ENCODE data around the gene GSTM5. TPM values are rescaled to one million over a fixed set of nuclear protein-coding genes. Genes with fewer than 3 reads are reported as not detected.
"Not testable (repeated sequence)": the region's sequence is repeated elsewhere in the genome, so short reads cannot be mapped to it uniquely, and the experiment has no call there.

GSTM5 gene
- total RNA-seq (ENCODE audit: unreplicated experiment) = 27.9 TPM
- long read RNA-seq, partial matches to known transcripts = 2 of 20 reads
- long read RNA-seq, other reads (novel, unspliced or antisense) = 14 of 20 reads

- not testable (repeated sequence) for H3K27me3 Mint-ChIP-seq (ENCODE audit: unreplicated experiment); H3K27ac Mint-ChIP-seq (ENCODE audit: unreplicated experiment); DNase-seq (ENCODE audit: low spot score); H3K4me1 Mint-ChIP-seq (ENCODE audit: unreplicated experiment); H3K9me3 Mint-ChIP-seq (ENCODE audit: unreplicated experiment); H3K4me3 Mint-ChIP-seq (ENCODE audit: unreplicated experiment)
- peaks cover 11% of the 10 kb centered on the region for H3K36me3 Mint-ChIP-seq (ENCODE audit: low read depth, unreplicated experiment)
Observed at GRCh38 chr1:109711593-109712320, at the start of gene GSTM5. GSTM5 (plus strand) TSS chr1:109712251; CDS start chr1:109712313, 62 bp downstream.

DNA sequence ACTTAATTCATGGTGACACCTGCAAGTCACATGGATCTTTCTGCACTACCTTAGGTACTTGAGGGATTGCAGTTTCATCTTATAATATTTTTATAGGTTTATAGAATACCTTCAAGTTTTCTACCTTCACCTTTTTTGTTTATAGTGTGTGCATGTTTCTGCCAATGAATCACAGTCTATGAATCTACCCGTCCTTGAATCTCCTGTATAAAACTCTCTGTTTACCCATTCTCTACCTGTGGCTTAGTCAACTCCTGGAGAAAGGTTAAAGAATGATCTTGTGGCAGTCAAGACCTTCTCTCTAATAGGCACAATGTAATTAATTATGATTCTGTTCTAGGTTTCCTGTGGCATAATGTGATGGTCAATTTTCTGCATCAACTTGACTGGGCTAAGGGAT is 47.4 kb upstream of the GSTM5 start:
- no peak for DNase-seq (ENCODE audit: low spot score)
- no peak overlapping the region for H3K4me3 Mint-ChIP-seq (ENCODE audit: unreplicated experiment)
- no peak for TF ChIP-seq CTCF (IDR thresholded peaks at IDR 0.05; ENCODE audit: unreplicated experiment)
- H3K9me3 Mint-ChIP-seq (ENCODE audit: unreplicated experiment) = no peaks in the 10 kb centered on the region
- peaks cover 2% of the 10 kb centered on the region for H3K27me3 Mint-ChIP-seq (ENCODE audit: unreplicated experiment)
- no peak overlapping the region for H3K27ac Mint-ChIP-seq (ENCODE audit: unreplicated experiment)
- peaks cover 6% of the 10 kb centered on the region for H3K4me1 Mint-ChIP-seq (ENCODE audit: unreplicated experiment)
- H3K36me3 Mint-ChIP-seq (ENCODE audit: low read depth, unreplicated experiment) = no peaks in the 10 kb centered on the region

DNA sequence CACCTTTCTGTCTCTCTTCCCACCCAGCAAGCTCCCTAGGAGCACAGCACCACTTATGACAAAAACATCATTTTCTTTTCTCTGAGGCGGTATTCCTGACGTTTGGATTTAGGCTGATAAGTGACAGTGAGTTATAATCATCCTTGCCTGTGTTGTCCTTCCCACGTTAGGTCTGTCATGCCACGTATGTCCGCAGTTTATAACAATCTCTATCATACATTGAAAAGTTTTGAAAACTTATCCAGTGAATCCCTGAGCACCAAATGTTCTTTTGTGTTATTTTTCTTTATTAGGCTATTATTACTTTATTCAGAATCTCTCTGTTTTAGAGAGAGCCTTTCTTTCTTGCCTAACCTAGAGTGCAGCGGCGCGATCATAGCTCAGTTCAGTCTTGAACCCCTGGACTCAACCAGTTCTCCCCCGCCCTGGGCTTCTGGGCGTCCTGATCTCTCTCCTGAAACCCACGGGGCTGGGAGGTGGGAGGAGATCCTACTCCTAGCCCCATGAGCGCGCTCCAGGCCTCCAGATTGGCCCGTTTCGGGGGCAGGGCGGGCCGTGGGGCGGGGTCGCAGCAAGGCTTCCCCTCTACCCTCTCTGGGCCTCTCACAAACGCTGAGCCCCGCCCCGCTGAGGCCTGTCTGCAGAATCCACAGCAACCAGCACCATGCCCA is 44.5 kb upstream of the GSTM5 start, which contains the start of gene GSTM2:
GSTM2 (plus strand) TSS at position 606 of the 671 bp plus-strand sequence; CDS start at position 665, 59 bp downstream.
- Mint-ChIP-seq H3K27me3 (ENCODE audit: unreplicated experiment) (no peaks in the 10 kb centered on the region), H3K4me1 (ENCODE audit: unreplicated experiment) (peaks cover 6% of the 10 kb centered on the region), H3K36me3 (ENCODE audit: low read depth, unreplicated experiment) (peaks cover 7% of the 10 kb centered on the region), H3K27ac (ENCODE audit: unreplicated experiment) (no peak within 1 kb of the TSS), H3K4me3 (ENCODE audit: unreplicated experiment) (peak within 1 kb of the TSS; percentile 73), H3K9me3 (ENCODE audit: unreplicated experiment) (no peaks in the 10 kb centered on the region)
- peak; percentile 83 for DNase-seq (ENCODE audit: low spot score)
- TF ChIP-seq CTCF (IDR thresholded peaks at IDR 0.05; ENCODE audit: unreplicated experiment) = no peak

DNA sequence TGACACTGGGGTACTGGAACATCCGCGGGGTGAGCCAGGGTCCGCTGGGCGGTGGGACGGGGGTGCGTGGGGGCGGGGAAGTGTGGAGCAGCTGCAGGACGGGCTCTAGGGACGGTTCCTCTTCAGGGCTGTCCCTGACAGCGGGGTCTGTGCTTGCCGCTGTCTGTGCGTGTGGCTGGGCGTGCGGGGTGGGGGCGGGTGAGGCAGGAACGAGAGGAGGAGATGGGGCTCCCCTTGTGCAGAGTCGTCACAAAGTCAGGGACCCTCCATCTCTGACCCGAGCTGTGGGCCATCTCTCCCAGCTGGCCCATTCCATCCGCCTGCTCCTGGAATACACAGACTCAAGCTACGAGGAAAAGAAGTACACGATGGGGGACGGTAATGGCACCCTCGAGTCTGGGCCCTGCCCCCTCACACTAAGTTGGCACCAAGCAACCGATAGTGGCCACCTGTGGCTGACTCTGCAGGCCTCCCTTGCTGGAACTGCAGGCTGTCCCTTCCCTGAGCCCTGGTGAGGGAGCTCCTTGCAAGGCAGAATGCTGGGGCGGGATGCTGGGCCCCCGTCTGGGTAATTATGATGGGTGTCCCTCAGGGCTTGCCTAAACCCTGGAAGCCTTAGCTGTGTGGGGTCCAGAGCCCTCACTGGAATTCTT is 43.8 kb upstream of the GSTM5 start:
- no peak for DNase-seq (ENCODE audit: low spot score)
- Mint-ChIP-seq H3K9me3 (ENCODE audit: unreplicated experiment) (no peaks in the 10 kb centered on the region), H3K36me3 (ENCODE audit: low read depth, unreplicated experiment) (peaks cover 7% of the 10 kb centered on the region), H3K27me3 (ENCODE audit: unreplicated experiment) (no peaks in the 10 kb centered on the region), H3K27ac (ENCODE audit: unreplicated experiment) (no peak overlapping the region), H3K4me1 (ENCODE audit: unreplicated experiment) (peaks cover 6% of the 10 kb centered on the region), H3K4me3 (ENCODE audit: unreplicated experiment) (peak overlapping the region; percentile 73)
- no peak for TF ChIP-seq CTCF (IDR thresholded peaks at IDR 0.05; ENCODE audit: unreplicated experiment)

GRCh38 chr1:109669246-109669948 is 42.7 kb upstream of the GSTM5 start:
- no peak for DNase-seq (ENCODE audit: low spot score)
- Mint-ChIP-seq H3K4me1 (ENCODE audit: unreplicated experiment) (peaks cover 6% of the 10 kb centered on the region), H3K27ac (ENCODE audit: unreplicated experiment) (peak overlapping the region; percentile 42), H3K36me3 (ENCODE audit: low read depth, unreplicated experiment) (peaks cover 7% of the 10 kb centered on the region), H3K9me3 (ENCODE audit: unreplicated experiment) (no peaks in the 10 kb centered on the region), H3K4me3 (ENCODE audit: unreplicated experiment) (no peak overlapping the region), H3K27me3 (ENCODE audit: unreplicated experiment) (no peaks in the 10 kb centered on the region)
- TF ChIP-seq CTCF (IDR thresholded peaks at IDR 0.05; ENCODE audit: unreplicated experiment) = no peak

DNA sequence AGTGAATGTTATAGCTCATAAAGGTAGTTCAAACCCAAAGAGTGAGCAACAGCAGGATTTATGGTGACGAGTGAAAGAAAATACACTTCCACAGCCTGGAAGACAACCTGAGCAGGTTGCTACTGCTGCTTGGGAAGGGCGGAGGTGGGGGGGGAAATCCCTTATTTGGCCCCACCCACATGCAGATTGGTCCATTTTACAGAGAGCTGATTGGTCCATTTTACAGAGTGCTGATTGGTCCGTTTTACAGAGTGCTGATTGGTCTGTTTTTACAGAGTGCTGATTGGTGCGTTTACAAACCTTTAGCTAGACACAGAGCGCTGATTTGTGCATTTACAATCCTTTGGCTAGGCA is 42.1 kb upstream of the GSTM5 start:
- H3K4me3 Mint-ChIP-seq (ENCODE audit: unreplicated experiment); H3K27me3 Mint-ChIP-seq (ENCODE audit: unreplicated experiment); DNase-seq (ENCODE audit: low spot score): not testable (repeated sequence)

More for the DNA sequence above, 42.1 kb upstream of the GSTM5 start:
- H3K4me1 Mint-ChIP-seq (ENCODE audit: unreplicated experiment); H3K27ac Mint-ChIP-seq (ENCODE audit: unreplicated experiment); H3K36me3 Mint-ChIP-seq (ENCODE audit: low read depth, unreplicated experiment); H3K9me3 Mint-ChIP-seq (ENCODE audit: unreplicated experiment): not testable (repeated sequence)

All from endothelial cell (in vitro differentiated cells).